Kidney (tissue), 14 donors: Measurements from ENCODE around the gene FXYD1. TPM values are rescaled to one million over a fixed set of nuclear protein-coding genes. Genes with fewer than 3 reads are reported as not detected.
A peak's percentile ranks its signal among the peaks of the same experiment; 100 is the strongest.

ENCODE experiments used
- DNase-seq, 5 donors: peaks; one replicate each; pipeline ENCODE4 v3.0.0-alpha.2; 2013 to 2020
- FAIRE-seq: peaks from 2 replicates; lab custom pipeline; 2012; peaks lifted over from hg19 to GRCh38; lab: Jason Lieb, UNC
- H3K27ac ChIP-seq, 2 donors: one replicate each; pipeline ENCODE4 v1.7.0; 2013; ENCODE audit warnings: low read depth in 2 of 2, low read length in 2 of 2, inconsistent platforms in 1 of 2
- H3K27me3 ChIP-seq: one replicate; pipeline ENCODE4 v1.7.1; 2013; ENCODE audit warnings: low read length, inconsistent platforms; ENCODE audit not compliant: control insufficient read depth, insufficient read depth
- H3K36me3 ChIP-seq, 3 donors: one replicate each; pipeline versions ENCODE4 v1.7.0 to v1.7.1; 2013; ENCODE audit warnings: low read length in 3 of 3, control low read depth in 1 of 3, inconsistent platforms in 1 of 3; ENCODE audit not compliant: insufficient read depth in 3 of 3, control insufficient read depth in 2 of 3
- H3K4me1 ChIP-seq, 3 donors: one replicate each; pipeline versions ENCODE4 v1.7.0 to v1.7.1; 2013; ENCODE audit warnings: low read length in 3 of 3, inconsistent platforms in 1 of 3, low read depth in 1 of 3; ENCODE audit not compliant: control insufficient read depth in 2 of 3, insufficient read depth in 2 of 3
- H3K4me3 ChIP-seq, 3 donors: one replicate each; pipeline versions ENCODE4 v1.7.0 to v1.8.1; 2013; ENCODE audit warnings: low read length in 3 of 3, control low read depth in 1 of 3, inconsistent platforms in 1 of 3
- H3K9ac ChIP-seq, 3 donors: one replicate each; pipeline versions ENCODE4 v1.7.0 to v1.7.1; 2013; ENCODE audit warnings: low read length in 3 of 3, control low read depth in 1 of 3, inconsistent platforms in 1 of 3
- H3K9me3 ChIP-seq, 3 donors: one replicate each; pipeline versions ENCODE4 v1.7.0 to v1.7.1; 2013; ENCODE audit warnings: low read length in 3 of 3, control low read depth in 1 of 3, inconsistent platforms in 1 of 3; ENCODE audit not compliant: control insufficient read depth in 2 of 3, insufficient read depth in 1 of 3
- CTCF ChIP-seq: IDR thresholded peaks from 3 replicates; pipeline ENCODE4 v1.5.1; 2012; ENCODE audit warnings: mild to moderate bottlenecking, moderate library complexity, borderline replicate concordance; ENCODE audit not compliant: insufficient read depth; ENCODE audit errors: extremely low read depth
- intact Hi-C: fragments of 100-400 bp; cut with DNase I; formaldehyde crosslinking; loops from one replicate; pipeline ENCODE4 v1.11.1; 2022
- polyA plus RNA-seq: library from polyadenylated mRNA; stranded (reverse); fragments of 350-450 nt; fragmentation: Illumina TruSeq; extraction: RNeasy Lipid Tissue Mini Kit (QIAGEN cat#74804); gene quantifications from one replicate; pipeline ENCODE4 v1.2.3, GENCODE V29; 2014; ENCODE audit warnings: low read depth, low replicate concordance; ENCODE audit not compliant: insufficient read depth
- total RNA-seq: library from RNA; stranded (reverse); fragmentation: NEBNext Ultra II Directional; extraction: Animal tissue kit (Norgen Biotek cat#: 25700); gene quantifications from one replicate; pipeline ENCODE4 v1.2.1, GENCODE V29; 2021
- donor health status: control.
- donor health status: control.
- donor health status: control.
- donor health status: control.
- donor health status: control.
- donor health status: DM: yes; HTN: yes; CAD: no.
- donor health status: Normal renal cell carcinoma (clear cell type).

Gene FXYD1
- total and polyA plus RNA-seq, 2 donors from 2014 or later = 31.8 to 39.0 TPM

DNA sequence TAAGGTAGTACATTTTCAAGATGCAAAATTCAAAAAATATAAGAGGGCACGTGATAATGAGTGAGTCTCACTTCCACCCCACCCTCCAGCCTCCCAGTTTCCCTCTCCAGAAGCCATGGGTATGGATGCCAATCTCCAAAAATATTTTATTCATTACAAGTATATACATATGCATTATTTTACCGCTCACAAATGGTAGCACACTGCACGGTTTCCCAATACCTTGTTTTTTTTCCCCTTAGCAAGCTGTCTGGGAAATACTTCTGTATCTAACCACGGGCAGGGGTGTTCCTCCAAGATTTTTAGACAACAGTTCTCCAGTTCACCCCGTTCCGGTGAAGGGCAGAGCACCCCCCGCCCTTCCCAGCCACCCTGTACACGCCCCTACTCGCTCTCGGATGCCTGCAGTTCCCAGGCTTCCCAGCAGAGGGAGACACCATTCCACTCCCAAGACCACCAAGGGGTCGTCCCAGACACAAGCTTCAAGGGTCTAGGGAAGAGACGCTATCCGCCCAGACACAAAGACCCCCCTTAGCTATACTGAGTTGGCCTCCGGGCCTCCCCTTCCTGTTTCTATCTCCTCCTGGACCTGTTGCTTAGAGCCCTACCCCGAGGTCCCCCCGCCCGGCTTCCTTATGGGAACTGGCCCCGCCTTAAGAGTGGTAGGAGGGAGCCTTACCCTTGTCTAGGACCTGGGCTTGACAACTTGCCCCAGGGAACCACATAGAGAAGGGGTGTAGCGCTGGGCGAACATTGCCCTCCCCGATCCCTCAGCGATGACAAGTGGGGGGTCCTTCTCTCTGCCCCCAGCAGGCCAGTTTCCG, 24.1 kb upstream of the FXYD1 start:
- no peak for FAIRE-seq
- Histone ChIP-seq H3K36me3 (no peaks in the 10 kb centered on the region), H3K4me3 (peak overlapping the region in 2 of 3 donors; percentile 34 to 46), H3K4me1 (peaks cover 0 to 4% (median 3%) of the 10 kb centered on the region in 3 donors), H3K9me3 (no peaks in the 10 kb centered on the region), H3K27me3 (no peaks in the 10 kb centered on the region), H3K27ac (no peak overlapping the region), H3K9ac (peak overlapping the region in 1 of 3 donors; percentile 16)
- DNase-seq = peak in 4 of 5 donors; percentile 87 to 91 (median 89)
- intact Hi-C loops = no loop called here
- peak; percentile 84 for TF ChIP-seq CTCF

DNA sequence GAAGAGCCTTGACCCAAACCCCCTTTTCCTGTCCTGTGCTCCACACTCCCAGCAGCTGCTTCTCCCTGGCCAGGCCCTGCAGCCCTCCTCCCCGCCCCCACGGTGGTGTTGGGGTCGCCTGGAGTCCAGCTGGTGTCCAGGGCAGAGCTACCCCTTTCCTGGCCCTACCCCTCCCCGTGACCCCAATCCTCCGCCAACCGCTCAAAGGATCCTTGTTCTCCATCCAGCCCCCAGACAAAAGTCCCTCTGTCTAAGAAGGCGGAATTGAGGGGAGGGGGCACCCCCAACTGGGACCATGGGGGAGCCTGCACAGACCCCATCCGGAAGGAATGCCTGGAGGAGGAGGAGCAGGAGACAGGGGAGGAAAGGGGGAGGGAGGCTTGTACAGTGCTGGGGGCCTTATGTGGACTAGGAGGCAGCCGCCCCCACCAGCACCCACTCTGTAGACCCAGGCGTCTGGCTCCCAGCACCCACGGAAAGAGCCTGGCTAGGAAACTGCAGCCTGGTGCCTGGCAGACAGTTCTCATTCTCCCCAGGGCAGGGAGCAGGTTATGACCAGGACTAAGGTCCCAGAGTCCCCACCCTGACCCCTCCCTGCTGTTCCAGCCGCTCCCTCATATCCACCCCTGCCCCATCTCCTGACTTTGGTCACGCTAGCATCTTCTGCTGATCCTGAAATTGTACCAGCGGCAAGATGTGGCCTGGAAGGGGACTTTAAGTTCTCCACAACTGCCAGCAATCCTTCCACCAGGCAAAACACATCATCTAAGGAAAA, 23.3 kb upstream of the FXYD1 start, which contains the start of gene FXYD3:
Gene FXYD3 (plus strand): TSS at position 647 of the 775 bp plus-strand sequence. CDS start 3,554 bp downstream, outside the sequence.
- no peaks in the 10 kb centered on the region for H3K9me3 ChIP-seq
- no peaks in the 10 kb centered on the region for H3K36me3 ChIP-seq
- H3K27me3 ChIP-seq = no peaks in the 10 kb centered on the region
- H3K4me3 ChIP-seq = peak within 1 kb of the TSS; percentile 23 to 46 (median 34)
- DNase-seq (peak in 2 of 5 donors; percentile 56 to 71), FAIRE-seq (no peak)
- intact Hi-C loops = no loop called here
- peak within 1 kb of the TSS in 1 of 3 donors; percentile 16 for H3K9ac ChIP-seq
- H3K27ac ChIP-seq = no peak within 1 kb of the TSS
- TF ChIP-seq CTCF = no peak
- H3K4me1 ChIP-seq = peaks cover 0 to 4% (median 3%) of the 10 kb centered on the region in 3 donors

GRCh38 chr19:35116072-35116801, 22.4 kb upstream of the FXYD1 start:
- TF ChIP-seq CTCF = no peak
- no peak for FAIRE-seq
- no peak for DNase-seq
- intact Hi-C loops = no loop called here
- Histone ChIP-seq H3K9ac (no peak overlapping the region), H3K4me1 (peaks cover 0 to 4% (median 3%) of the 10 kb centered on the region in 3 donors), H3K36me3 (no peaks in the 10 kb centered on the region), H3K9me3 (no peaks in the 10 kb centered on the region), H3K27ac (no peak overlapping the region), H3K4me3 (peak overlapping the region in 1 of 3 donors; percentile 23), H3K27me3 (no peaks in the 10 kb centered on the region)
